ENCODE measurements around the gene RNU5D-1.
A peak's percentile ranks its signal among the peaks of the same experiment; 100 is the strongest.
"Not testable (repeated sequence)": the region's sequence is repeated elsewhere in the genome, so short reads cannot be mapped to it uniquely, and the experiment has no call there.

Gene RNU5D-1

GRCh38 chr1:44775930-44776729 is 45.2 kb upstream of the RNU5D-1 start:
- no peak for TF ChIP-seq CTCF (IDR thresholded peaks at IDR 0.05; ENCODE audit: insufficient read depth, missing control alignments)
- DNase-seq (ENCODE audit: insufficient read length, low spot score) (no peak), FAIRE-seq (no peak)

GRCh38 chr1:44775078-44775929 is 44.3 kb upstream of the RNU5D-1 start, which contains the start of gene RPS8:
Gene RPS8 (plus strand): TSS chr1:44775540. CDS start chr1:44775597, 57 bp downstream.
- no peak for TF ChIP-seq CTCF (IDR thresholded peaks at IDR 0.05; ENCODE audit: insufficient read depth, missing control alignments)
- DNase-seq (ENCODE audit: insufficient read length, low spot score), result peak; percentile 81
- FAIRE-seq, result no peak

GRCh38 chr1:44766421-44766820 is 35.5 kb upstream of the RNU5D-1 start:
- not testable (repeated sequence) for DNase-seq (ENCODE audit: insufficient read length, low spot score); FAIRE-seq

GRCh38 chr1:44760876-44761275 is 29.9 kb upstream of the RNU5D-1 start:
- FAIRE-seq (no peak), DNase-seq (ENCODE audit: insufficient read length, low spot score) (no peak)
- no peak for TF ChIP-seq CTCF (IDR thresholded peaks at IDR 0.05; ENCODE audit: insufficient read depth, missing control alignments)

- FAIRE-seq (no peak), DNase-seq (ENCODE audit: insufficient read length, low spot score) (no peak)
- TF ChIP-seq CTCF (IDR thresholded peaks at IDR 0.05; ENCODE audit: insufficient read depth, missing control alignments), result no peak
Measured at GRCh38 chr1:44759077-44759476, 28.1 kb upstream of the RNU5D-1 start.

- FAIRE-seq, result no peak
- TF ChIP-seq CTCF (IDR thresholded peaks at IDR 0.05; ENCODE audit: insufficient read depth, missing control alignments), result no peak
- DNase-seq (ENCODE audit: insufficient read length, low spot score), result no peak
Measured at GRCh38 chr1:44757420-44757819, 26.4 kb upstream of the RNU5D-1 start.

GRCh38 chr1:44747878-44748277 is 16.9 kb upstream of the RNU5D-1 start:
- no peak for TF ChIP-seq CTCF (IDR thresholded peaks at IDR 0.05; ENCODE audit: insufficient read depth, missing control alignments)
- DNase-seq (ENCODE audit: insufficient read length, low spot score) (no peak), FAIRE-seq (no peak)

Measured in D721Med (cell line).